GM18907 (cell line): ENCODE data around the gene CYP2W1.
A peak's percentile ranks its signal among the peaks of the same experiment; 100 is the strongest.

Source experiments
- ATAC-seq: cut with Tn5 transposase; IDR thresholded peaks from one replicate; pipeline ENCODE4 v1.9.1; 2021; ENCODE audit warnings: mild to moderate bottlenecking, moderate library complexity; ENCODE audit not compliant: unreplicated experiment

Gene CYP2W1

GRCh38 chr7:1014681-1015080 is 31.7 kb downstream of the CYP2W1 start:
- no peak for ATAC-seq

- ATAC-seq = no peak
Observed at GRCh38 chr7:1015196-1016121, 32.5 kb downstream of the CYP2W1 start.

DNA sequence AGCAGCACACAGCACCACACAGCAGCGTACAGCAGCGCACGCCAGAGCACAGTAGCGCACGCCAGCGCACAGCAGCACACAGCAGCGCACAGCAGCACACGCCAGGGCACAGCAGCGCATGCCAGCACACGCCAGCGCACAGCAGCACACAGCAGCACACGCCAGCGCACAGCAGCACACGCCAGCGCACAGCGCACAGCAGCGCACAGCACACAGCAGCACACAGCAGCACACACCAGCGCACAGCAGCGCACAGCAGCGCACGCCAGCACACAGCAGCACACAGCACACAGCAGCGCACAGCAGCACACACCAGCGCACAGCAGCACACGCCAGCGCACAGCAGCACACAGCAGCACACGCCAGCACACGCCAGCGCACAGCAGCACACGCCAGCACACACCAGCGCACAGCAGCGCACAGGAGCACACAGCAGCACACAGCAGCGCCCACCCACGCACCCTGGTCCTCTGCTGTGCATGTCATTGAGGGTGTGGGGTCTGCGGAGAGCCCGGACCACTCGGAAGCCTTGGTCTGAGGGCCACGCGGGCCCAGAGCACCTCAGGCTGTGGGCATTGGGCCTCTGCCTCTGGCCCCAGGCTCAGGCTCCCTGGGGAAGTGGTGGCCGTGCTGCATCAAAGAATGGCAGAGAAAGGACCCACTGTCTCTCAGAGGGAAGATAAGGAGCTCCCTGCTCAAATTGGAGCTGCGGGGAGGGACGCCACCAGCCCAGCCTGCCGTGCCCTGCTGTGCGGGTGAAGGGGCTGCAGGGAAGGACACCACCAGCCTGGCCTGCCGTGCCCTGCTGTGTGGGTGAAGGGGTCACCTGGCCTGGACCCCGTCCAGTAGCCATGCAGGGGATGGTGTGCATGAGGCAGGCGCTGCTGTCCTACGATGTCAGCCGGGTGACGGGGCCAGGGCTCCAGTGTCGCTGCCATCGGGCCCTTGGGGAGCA is 33.9 kb downstream of the CYP2W1 start:
- ATAC-seq = no peak

GRCh38 chr7:1017586-1018333 is 34.8 kb downstream of the CYP2W1 start:
- no peak for ATAC-seq

GRCh38 chr7:1018334-1018695 is 35.3 kb downstream of the CYP2W1 start:
- no peak for ATAC-seq

- ATAC-seq = no peak
Observed at GRCh38 chr7:1019255-1019785, 36.3 kb downstream of the CYP2W1 start.

DNA sequence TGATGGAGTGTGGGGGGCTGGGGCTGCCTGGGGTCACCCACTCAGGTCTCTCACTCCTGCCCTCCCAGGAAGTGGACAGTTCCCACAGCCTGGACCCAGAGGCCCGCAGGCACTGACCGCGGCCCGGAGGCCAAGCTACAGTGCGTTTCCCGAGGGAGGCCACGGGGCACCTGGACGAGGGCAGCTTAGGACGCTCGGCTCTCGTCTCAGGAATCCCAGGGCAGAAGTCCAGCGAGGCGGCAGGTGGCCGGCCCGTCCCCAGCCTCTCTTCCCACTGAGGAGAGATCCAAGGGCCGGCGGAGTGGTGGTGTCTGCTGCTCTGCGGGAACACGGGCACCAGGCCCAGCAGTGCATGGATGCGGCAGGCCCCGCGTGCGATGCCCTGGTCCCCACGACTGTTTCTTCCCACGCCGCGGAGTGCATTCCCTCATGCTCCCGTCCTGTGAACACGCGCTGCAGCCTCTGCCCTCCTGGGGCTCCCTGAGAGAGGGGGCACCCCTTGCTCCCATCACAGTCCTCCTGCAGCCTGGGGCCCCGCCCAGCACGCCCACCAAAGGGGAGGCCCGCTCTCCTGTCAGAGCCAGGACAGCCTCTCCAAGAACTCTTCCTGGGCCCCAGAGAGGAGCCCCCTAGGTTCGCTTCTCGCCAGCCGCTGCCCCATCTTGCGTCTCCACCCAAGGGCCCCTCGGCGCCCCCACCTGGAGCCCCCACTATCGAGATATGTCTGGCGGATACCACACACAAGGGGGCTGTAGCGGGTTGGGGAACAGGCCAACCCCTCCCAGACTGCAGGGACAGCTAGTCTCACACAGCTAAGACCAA is 37.0 kb downstream of the CYP2W1 start:
- ATAC-seq = no peak

DNA sequence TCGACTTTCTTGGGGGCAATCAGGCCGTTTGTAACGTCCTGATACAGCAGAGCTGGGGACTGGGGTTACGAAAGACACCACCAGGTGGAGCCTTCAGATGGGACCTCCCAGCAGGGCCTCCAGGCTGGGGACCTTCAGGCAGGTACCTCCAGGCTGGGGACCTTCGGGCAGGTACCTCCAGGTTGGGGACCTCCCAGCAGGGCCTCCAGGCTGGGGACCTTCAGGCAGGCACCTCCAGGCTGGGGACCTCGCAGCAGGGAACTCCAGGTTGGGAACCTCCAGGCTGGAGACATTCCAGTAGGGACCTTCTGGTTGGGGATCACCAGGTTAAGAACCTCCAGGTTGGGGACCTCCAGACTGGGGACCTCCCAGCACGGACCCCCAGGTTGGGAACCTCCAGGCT is 37.9 kb downstream of the CYP2W1 start:
- no peak for ATAC-seq

DNA sequence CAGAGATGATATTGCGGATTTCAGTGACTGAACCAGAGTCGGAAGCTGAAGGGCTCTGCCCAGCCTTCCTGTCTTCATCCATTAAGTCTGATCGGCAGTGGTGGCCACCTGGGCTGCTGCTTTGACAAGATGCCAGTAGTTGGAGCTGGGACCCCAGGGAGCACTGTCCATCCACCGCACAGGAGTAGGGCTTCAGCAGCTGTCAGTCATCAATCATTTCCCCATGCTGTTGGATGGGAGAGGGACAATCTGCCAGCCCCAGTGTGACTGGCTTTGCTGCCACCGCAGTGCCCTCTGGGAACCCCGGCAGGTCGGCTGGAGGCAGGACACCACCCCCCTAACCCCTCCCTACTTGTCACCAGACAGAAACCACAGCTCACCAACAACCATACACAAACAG is 38.4 kb downstream of the CYP2W1 start:
- no peak for ATAC-seq

- ATAC-seq = no peak
Observed at GRCh38 chr7:1021931-1022330, 39.0 kb downstream of the CYP2W1 start.

DNA sequence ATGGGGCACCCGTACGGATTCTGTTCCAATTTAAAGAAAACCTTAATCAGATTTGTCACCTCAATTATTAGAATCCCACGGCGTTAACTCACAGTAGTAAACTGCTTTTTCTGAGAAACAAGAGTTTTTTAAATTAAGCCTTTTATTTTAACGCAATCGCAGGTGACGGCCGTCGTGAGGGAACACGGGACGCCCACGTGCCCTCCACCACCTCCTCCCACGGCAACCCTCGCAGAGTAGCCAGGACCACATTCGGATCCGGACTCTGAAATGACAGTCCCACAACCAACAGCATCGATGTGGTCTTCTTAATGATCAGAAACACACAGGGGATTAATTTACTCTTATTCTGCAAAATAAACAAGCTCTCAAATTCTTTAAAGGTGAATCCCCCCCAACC is 39.4 kb downstream of the CYP2W1 start:
- ATAC-seq = no peak

DNA sequence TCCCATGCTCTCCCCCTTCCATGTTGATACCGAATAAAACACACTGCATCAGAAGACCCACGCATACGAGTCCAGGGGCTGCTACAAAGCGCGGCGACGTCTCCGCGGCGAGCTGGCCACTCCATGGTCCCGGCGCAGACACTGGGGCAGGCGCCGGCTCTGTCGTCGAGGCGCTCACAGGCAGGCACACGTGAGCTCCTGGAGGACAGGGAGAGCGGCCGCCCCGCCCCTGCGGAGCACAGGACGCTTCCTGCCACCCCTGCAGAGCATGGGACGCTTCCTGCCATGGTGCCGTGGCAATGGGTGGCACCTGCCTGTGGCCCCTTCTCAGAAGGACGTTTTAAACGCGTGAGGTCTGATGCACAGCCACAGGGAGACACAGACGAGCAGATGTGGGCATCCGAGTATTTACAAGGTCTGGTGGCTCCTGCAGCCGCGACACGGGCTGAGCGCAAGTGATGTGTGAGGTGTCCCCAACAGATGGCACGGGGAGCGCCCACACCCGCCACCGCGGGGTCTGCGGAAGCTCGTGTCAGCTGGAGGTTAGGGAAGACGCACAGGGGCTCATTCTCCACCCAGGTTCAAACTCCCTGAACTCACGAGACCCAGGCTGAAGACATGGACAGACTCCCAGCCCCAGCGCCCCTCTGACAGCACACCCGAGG is 40.0 kb downstream of the CYP2W1 start:
- no peak for ATAC-seq

DNA sequence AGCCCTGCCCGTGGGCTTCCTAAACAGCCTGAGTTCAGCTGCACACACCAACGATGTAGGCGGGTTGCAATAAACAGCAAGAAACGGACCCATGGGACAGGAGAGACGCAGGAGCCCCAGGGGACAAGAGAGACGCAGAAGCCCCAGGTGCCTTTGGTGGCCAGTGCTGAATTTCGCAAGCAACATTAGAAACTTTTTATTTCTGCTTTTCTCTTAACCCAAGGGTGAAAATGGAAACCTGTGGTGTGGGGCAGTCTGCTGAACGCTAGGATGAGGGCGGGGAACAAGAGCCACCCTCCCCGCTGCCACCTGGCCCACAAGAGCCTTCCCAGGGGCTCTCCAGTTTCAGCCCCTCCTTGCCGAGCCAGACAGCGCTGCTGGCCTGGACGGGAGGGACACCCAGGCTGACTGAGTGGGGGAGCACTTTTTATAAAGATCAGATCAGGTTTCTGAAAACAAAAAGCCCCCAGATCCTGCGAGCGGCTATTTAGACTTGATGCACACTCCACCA is 41.4 kb downstream of the CYP2W1 start:
- ATAC-seq = peak; percentile 61

- ATAC-seq = no peak
Observed at GRCh38 chr7:1024876-1025742, 42.1 kb downstream of the CYP2W1 start.

GRCh38 chr7:1025743-1026581 is 43.0 kb downstream of the CYP2W1 start:
- ATAC-seq = no peak

- no peak for ATAC-seq
Observed at GRCh38 chr7:1026721-1027161, 43.8 kb downstream of the CYP2W1 start.
